K562 (cell line): Measurements from ENCODE around the gene HDAC7. TPM values are rescaled to one million over a fixed set of nuclear protein-coding genes. Genes with fewer than 3 reads are reported as not detected.
A peak's percentile ranks its signal among the peaks of the same experiment; 100 is the strongest.

ENCODE experiments used
- ATF7 ChIP-seq: fragments of 450-650 bp; IDR thresholded peaks from 2 replicates; pipeline ENCODE4 v1.7.1; 2014; ENCODE audit warnings: mild to moderate bottlenecking, moderate library complexity
- DNMT1 ChIP-seq: fragments of 450-650 bp; IDR thresholded peaks from 2 replicates; pipeline ENCODE4 v1.6.1; 2016; ENCODE audit warnings: antibody characterized with exemption, mild to moderate bottlenecking
- GABPA ChIP-seq: fragments of 200-800 bp; sonication (Bioruptor generic); conservative IDR thresholded peaks from 2 replicates; pipeline ENCODE4 v1.6.1; 2016; ENCODE audit warnings: low read depth, missing genetic modification characterization, missing compliant biosample characterization
- GATAD2A ChIP-seq: fragments of 450-650 bp; IDR thresholded peaks from 2 replicates; pipeline ENCODE4 v1.6.1; 2017
- MYC ChIP-seq, 2 experiments: fragments of 250-450 bp in 1 of 2; sonication (Bioruptor Pico) in 1 of 2; IDR thresholded peaks; 2 replicates each; pipeline versions ENCODE4 v1.5.1 to v1.6.1; 2012 to 2021; ENCODE audit warnings: low read depth in 2 of 2, borderline replicate concordance in 1 of 2, improper control_type of control experiment in 1 of 2, low read length in 1 of 2, mild to moderate bottlenecking in 1 of 2, moderate library complexity in 1 of 2
- MYNN ChIP-seq, 2 experiments: sonication (generic); formaldehyde crosslinking in 1 of 2; IDR thresholded peaks; 2 replicates each; pipeline versions ENCODE4 v1.5.0 to v1.6.1; 2016 to 2020; ENCODE audit warnings: antibody characterized with exemption in 1 of 2, missing genetic modification reagents in 1 of 2
- PHF8 ChIP-seq: fragments of 200-600 bp; sonication (generic); IDR thresholded peaks from 2 replicates; pipeline ENCODE4 v1.6.1; 2012; ENCODE audit warnings: mixed run types, mild to moderate bottlenecking, inconsistent platforms, low read length, moderate library complexity, borderline replicate concordance
- POLR2A ChIP-seq: fragments of 450-650 bp; conservative IDR thresholded peaks from 2 replicates; pipeline ENCODE4 v1.6.1; 2016
- SMARCC2 ChIP-seq: fragments of 450-650 bp; IDR thresholded peaks from 2 replicates; pipeline ENCODE4 v1.6.1; 2017; ENCODE audit warnings: antibody characterized with exemption, moderate library complexity, mild to moderate bottlenecking, low read depth
- SUPT5H ChIP-seq: fragments of 450-650 bp; IDR thresholded peaks from 2 replicates; pipeline ENCODE4 v1.6.1; 2016
- polyA plus RNA-seq, 8 experiments: library from polyadenylated mRNA; depleted of rRNA in 4 of 8; stranded (reverse) in 5 of 8; unstranded in 3 of 8; fragments of >200 nt; fragmentation: Nextera tagmentation in 2 of 8; fragmentation: Illumina TruSeq in 1 of 8; extraction: Ambion mirVana in 2 of 8; extraction: Trizol in 1 of 8; gene quantifications; 2 replicates each; pipeline versions ENCODE4 v1.2.1 to v1.2.3, GENCODE V29; 2011 to 2014; ENCODE audit warnings: inconsistent platforms in 1 of 8, missing spikeins in 1 of 8
- total RNA-seq, 7 experiments: library from RNA; depleted of rRNA in 6 of 7; stranded (reverse); fragments of >200 nt in 6 of 7; fragmentation: Illumina TruSeq in 2 of 7; extraction: Trizol in 2 of 7; gene quantifications; 2 replicates each; pipeline versions ENCODE4 v1.2.1 to v1.2.3, GENCODE V29; 2011 to 2021; ENCODE audit warnings: low replicate concordance in 1 of 7
- TF ChIP-seq, protein P1 (sequence below): IDR thresholded peaks from 3 replicates; pipeline ENCODE4 v1.6.1; 2011; ENCODE audit warnings: borderline replicate concordance, mild to moderate bottlenecking, moderate library complexity; ENCODE audit not compliant: insufficient read length; ENCODE audit errors: extremely low read depth
- TF ChIP-seq, protein P2 (sequence below), 3 experiments: IDR thresholded peaks in 2 of 3; conservative IDR thresholded peaks in 1 of 3; 2 replicates each; pipeline ENCODE4 v1.5.1; 2011 to 2012; ENCODE audit warnings: low read length in 3 of 3, mild to moderate bottlenecking in 3 of 3, control low read depth in 2 of 3, improper control_type of control experiment in 1 of 3, inconsistent platforms in 1 of 3, low read depth in 1 of 3, mixed read lengths in 1 of 3, moderate library complexity in 1 of 3; ENCODE audit not compliant: insufficient read depth in 2 of 3
- TF ChIP-seq, protein P3 (sequence below): IDR thresholded peaks from 2 replicates; pipeline ENCODE4 v1.6.1; 2011; ENCODE audit not compliant: insufficient read length; ENCODE audit errors: extremely low read depth

HDAC7 gene
- total and polyA plus RNA-seq, 9 of the 15 experiments (the other 6 are each of a cell fraction or from before 2014, with no cell fraction given): 2.5 to 129 (median 31.1) TPM

DNA sequence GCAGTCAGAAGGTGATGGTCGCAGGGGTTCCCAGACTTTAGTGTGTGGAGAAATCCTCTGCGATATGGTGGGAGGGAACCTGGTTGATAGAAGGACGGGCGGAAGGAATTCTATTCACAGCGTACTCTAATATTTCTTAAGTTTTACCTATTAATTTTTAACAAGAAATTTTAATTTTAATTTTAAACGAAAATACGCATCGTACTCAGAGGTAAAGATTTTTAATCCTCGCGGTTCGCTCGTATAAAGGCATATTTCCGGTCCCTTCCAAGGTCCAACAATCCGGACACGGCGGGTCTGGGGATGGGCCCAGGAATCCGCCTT, 47.0 kb downstream of the HDAC7 start (continued):
- TF ChIP-seq, protein P1, sequence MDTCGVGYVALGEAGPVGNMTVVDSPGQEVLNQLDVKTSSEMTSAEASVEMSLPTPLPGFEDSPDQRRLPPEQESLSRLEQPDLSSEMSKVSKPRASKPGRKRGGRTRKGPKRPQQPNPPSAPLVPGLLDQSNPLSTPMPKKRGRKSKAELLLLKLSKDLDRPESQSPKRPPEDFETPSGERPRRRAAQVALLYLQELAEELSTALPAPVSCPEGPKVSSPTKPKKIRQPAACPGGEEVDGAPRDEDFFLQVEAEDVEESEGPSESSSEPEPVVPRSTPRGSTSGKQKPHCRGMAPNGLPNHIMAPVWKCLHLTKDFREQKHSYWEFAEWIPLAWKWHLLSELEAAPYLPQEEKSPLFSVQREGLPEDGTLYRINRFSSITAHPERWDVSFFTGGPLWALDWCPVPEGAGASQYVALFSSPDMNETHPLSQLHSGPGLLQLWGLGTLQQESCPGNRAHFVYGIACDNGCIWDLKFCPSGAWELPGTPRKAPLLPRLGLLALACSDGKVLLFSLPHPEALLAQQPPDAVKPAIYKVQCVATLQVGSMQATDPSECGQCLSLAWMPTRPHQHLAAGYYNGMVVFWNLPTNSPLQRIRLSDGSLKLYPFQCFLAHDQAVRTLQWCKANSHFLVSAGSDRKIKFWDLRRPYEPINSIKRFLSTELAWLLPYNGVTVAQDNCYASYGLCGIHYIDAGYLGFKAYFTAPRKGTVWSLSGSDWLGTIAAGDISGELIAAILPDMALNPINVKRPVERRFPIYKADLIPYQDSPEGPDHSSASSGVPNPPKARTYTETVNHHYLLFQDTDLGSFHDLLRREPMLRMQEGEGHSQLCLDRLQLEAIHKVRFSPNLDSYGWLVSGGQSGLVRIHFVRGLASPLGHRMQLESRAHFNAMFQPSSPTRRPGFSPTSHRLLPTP: no peak
- TF ChIP-seq MYC (IDR thresholded peaks at IDR 0.05; ENCODE audit: low read depth, low read length) (no peak), MYC (CRISPR knock-in tag; IDR thresholded peaks at IDR 0.05; ENCODE audit: borderline replicate concordance, low read depth) (no peak), PHF8 (peak; percentile 55; the same call in 1 of the 2 replicates), SMARCC2 (no peak), DNMT1 (no peak), GABPA (tag) (0 out of 2 replicates have a peak, but pooled peaks have one; percentile 39), ATF7 (no peak), MYNN (IDR thresholded peaks at IDR 0.05) (no peak), MYNN (CRISPR knock-in tag; IDR thresholded peaks at IDR 0.05) (no peak), GATAD2A (no peak), SUPT5H (0 out of 2 replicates have a peak, but pooled peaks have one; percentile 32), POLR2A (peak; percentile 34; the same call in 1 of the 2 replicates)
- TF ChIP-seq, protein P2, sequence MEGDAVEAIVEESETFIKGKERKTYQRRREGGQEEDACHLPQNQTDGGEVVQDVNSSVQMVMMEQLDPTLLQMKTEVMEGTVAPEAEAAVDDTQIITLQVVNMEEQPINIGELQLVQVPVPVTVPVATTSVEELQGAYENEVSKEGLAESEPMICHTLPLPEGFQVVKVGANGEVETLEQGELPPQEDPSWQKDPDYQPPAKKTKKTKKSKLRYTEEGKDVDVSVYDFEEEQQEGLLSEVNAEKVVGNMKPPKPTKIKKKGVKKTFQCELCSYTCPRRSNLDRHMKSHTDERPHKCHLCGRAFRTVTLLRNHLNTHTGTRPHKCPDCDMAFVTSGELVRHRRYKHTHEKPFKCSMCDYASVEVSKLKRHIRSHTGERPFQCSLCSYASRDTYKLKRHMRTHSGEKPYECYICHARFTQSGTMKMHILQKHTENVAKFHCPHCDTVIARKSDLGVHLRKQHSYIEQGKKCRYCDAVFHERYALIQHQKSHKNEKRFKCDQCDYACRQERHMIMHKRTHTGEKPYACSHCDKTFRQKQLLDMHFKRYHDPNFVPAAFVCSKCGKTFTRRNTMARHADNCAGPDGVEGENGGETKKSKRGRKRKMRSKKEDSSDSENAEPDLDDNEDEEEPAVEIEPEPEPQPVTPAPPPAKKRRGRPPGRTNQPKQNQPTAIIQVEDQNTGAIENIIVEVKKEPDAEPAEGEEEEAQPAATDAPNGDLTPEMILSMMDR (IDR thresholded peaks at IDR 0.05 in 2 of 3, conservative IDR thresholded peaks at IDR 0.05 in 1 of 3; ENCODE audit: insufficient read depth in 2 of 3, low read depth in 1 of 3, low read length in 3 of 3): 0 out of 6 replicates have a peak, but pooled peaks of 1 of the 3 experiments have one; percentile 27
- TF ChIP-seq, protein P3, sequence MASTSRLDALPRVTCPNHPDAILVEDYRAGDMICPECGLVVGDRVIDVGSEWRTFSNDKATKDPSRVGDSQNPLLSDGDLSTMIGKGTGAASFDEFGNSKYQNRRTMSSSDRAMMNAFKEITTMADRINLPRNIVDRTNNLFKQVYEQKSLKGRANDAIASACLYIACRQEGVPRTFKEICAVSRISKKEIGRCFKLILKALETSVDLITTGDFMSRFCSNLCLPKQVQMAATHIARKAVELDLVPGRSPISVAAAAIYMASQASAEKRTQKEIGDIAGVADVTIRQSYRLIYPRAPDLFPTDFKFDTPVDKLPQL: no peak
- TF ChIP-seq, all 486 proteins: peak for 8
